Measurements from ENCODE around the gene CCDC124. TPM values are rescaled to one million over a fixed set of nuclear protein-coding genes. Genes with fewer than 3 reads are reported as not detected.
A peak's percentile ranks its signal among the peaks of the same experiment; 100 is the strongest.
"Not testable (repeated sequence)": the region's sequence is repeated elsewhere in the genome, so short reads cannot be mapped to it uniquely, and the experiment has no call there.

CCDC124 gene, protein sequence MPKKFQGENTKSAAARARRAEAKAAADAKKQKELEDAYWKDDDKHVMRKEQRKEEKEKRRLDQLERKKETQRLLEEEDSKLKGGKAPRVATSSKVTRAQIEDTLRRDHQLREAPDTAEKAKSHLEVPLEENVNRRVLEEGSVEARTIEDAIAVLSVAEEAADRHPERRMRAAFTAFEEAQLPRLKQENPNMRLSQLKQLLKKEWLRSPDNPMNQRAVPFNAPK
- 100 to 1,000 TPM; 228 to 261 (median 236) TPM for total RNA-seq

- peaks cover 13% of the 10 kb centered on the region for H3K4me1 Mint-ChIP-seq (ENCODE audit: low read depth)
- H3K9me3 Mint-ChIP-seq, result no peaks in the 10 kb centered on the region
- peaks cover 3% of the 10 kb centered on the region for H3K36me3 Mint-ChIP-seq (ENCODE audit: insufficient read depth)
- no peaks in the 10 kb centered on the region for H3K27me3 Mint-ChIP-seq (ENCODE audit: low read depth)
- peak within 1 kb of the TSS; percentile 89 for H3K4me3 Mint-ChIP-seq
- ATAC-seq (peak; percentile 97), DNase-seq (peak; percentile 90)
These were observed at the start of gene CCDC124 for GRCh38 chr19:17932485-17933338. TSS of gene CCDC124 (plus strand) at chr19:17933015. CDS start at chr19:17936421, 3,406 bp downstream.

DNA sequence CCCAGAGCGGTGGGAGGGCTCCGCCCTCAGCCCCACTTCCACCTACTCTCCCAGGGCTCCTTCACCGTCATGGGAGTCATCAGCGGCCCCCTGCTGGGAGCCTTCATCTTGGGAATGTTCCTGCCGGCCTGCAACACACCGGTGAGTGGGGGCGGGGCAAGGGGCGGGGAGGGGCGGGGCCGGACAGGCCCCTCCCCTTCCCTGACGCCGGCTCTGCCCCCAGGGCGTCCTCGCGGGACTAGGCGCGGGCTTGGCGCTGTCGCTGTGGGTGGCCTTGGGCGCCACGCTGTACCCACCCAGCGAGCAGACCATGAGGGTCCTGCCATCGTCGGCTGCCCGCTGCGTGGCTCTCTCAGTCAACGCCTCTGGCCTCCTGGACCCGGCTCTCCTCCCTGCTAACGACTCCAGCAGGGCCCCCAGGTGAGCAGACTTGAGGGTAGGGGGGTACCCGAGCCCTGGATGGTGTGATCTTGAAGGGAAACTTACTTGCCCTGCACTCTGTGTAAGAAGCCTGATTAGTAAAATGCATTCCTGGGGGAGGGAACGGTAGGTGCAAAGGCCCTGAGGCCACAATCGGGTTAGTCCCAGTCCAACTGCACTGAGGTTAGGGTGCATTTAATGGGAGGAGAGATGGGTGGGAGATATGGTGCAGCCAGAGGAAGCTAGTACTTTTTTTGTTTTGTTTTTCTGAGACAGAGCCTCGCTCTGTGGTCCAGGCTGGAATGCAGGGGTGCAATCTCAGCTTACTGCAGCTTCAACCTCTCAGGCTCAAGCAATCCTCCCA, 49.0 kb upstream of the CCDC124 start:
- ATAC-seq (no peak), DNase-seq (no peak)
- Mint-ChIP-seq H3K4me3 (no peak overlapping the region), H3K4me1 (ENCODE audit: low read depth) (no peaks in the 10 kb centered on the region), H3K27me3 (ENCODE audit: low read depth) (no peaks in the 10 kb centered on the region), H3K36me3 (ENCODE audit: insufficient read depth) (no peaks in the 10 kb centered on the region), H3K9me3 (no peaks in the 10 kb centered on the region)

- Mint-ChIP-seq H3K4me1 (ENCODE audit: low read depth) (no peaks in the 10 kb centered on the region), H3K4me3 (no peak overlapping the region), H3K27me3 (ENCODE audit: low read depth) (no peaks in the 10 kb centered on the region), H3K9me3 (no peaks in the 10 kb centered on the region), H3K36me3 (ENCODE audit: insufficient read depth) (no peaks in the 10 kb centered on the region)
- ATAC-seq, result no peak
- no peak for DNase-seq
These were observed 46.3 kb upstream of the CCDC124 start for GRCh38 chr19:17886515-17886914.

DNA sequence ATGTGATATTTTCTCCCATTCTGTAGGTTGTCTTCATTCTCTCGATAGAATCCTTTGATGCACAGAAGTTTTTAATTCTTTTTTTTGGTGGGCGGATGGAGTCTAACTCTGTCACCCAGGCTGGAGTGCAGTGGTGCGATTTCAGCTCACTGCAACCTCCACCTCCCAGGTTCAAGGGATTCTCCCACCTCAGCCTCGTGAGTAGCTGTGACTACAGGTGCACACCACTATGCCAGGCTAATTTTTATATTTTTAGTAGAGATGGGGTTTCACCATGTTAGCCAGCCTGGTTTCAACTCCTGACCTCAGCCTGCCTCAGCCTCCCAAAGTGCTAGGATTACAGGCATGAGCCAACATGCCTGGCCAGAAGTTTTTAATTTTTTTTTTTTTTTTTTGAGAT, 45.6 kb upstream of the CCDC124 start:
- H3K36me3 Mint-ChIP-seq (ENCODE audit: insufficient read depth); H3K27me3 Mint-ChIP-seq (ENCODE audit: low read depth); H3K9me3 Mint-ChIP-seq; H3K4me1 Mint-ChIP-seq (ENCODE audit: low read depth); H3K4me3 Mint-ChIP-seq; DNase-seq; ATAC-seq: not testable (repeated sequence)

- Mint-ChIP-seq H3K4me1 (ENCODE audit: low read depth) (no peaks in the 10 kb centered on the region), H3K27me3 (ENCODE audit: low read depth) (no peaks in the 10 kb centered on the region), H3K36me3 (ENCODE audit: insufficient read depth) (no peaks in the 10 kb centered on the region), H3K9me3 (no peaks in the 10 kb centered on the region), H3K4me3 (no peak overlapping the region)
- no peak for ATAC-seq
- no peak for DNase-seq
These were observed 44.6 kb upstream of the CCDC124 start for GRCh38 chr19:17888260-17888659.

DNA sequence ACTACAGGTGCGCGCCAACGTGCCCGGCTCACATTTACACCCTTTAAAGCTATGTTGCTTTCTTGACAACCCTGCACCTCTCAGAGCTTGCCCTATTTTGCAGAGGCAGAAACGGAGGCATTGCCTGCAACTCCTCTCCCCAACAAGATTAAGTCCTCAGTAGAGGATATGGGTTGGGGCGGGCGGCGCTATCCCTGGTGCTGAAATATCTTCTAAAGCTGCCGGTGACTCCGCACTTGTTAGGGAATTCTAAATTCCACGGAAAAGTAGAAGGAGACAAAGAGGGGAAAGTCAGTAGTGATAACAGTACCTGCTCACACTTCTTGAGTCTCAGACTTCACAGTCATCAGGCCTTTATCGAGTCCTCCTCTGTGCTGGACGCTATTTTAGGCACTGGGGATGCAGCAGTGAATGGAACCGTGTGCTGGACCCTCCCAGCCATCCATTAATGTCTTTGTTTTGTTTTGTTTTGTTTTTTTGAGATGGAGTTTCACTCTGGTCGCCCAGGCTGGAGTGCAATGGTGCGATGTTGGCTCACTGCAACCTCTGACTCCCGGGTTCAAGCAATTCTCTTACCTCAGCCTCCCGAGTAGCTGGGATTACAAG, 43.1 kb upstream of the CCDC124 start:
- no peak for ATAC-seq
- no peak for DNase-seq
- Mint-ChIP-seq H3K27me3 (ENCODE audit: low read depth) (no peaks in the 10 kb centered on the region), H3K36me3 (ENCODE audit: insufficient read depth) (no peaks in the 10 kb centered on the region), H3K4me3 (no peak overlapping the region), H3K9me3 (no peaks in the 10 kb centered on the region), H3K4me1 (ENCODE audit: low read depth) (no peaks in the 10 kb centered on the region)

- DNase-seq, result no peak
- H3K4me3 Mint-ChIP-seq, result no peak overlapping the region
- H3K36me3 Mint-ChIP-seq (ENCODE audit: insufficient read depth), result no peaks in the 10 kb centered on the region
These were observed 39.0 kb upstream of the CCDC124 start for GRCh38 chr19:17893766-17894165.

GRCh38 chr19:17902701-17903100, 30.1 kb upstream of the CCDC124 start:
- Mint-ChIP-seq H3K9me3 (no peaks in the 10 kb centered on the region), H3K36me3 (ENCODE audit: insufficient read depth) (no peaks in the 10 kb centered on the region), H3K4me1 (ENCODE audit: low read depth) (no peaks in the 10 kb centered on the region), H3K4me3 (no peak overlapping the region), H3K27me3 (ENCODE audit: low read depth) (peaks cover 13% of the 10 kb centered on the region)
- DNase-seq (no peak), ATAC-seq (no peak)

More at GRCh38 chr19:17893766-17894165, 39.0 kb upstream of the CCDC124 start:
- H3K4me1 Mint-ChIP-seq (ENCODE audit: low read depth), result no peaks in the 10 kb centered on the region
- no peaks in the 10 kb centered on the region for H3K27me3 Mint-ChIP-seq (ENCODE audit: low read depth)
- H3K9me3 Mint-ChIP-seq, result no peaks in the 10 kb centered on the region
- no peak for ATAC-seq

GRCh38 chr19:17908244-17908643, 24.6 kb upstream of the CCDC124 start:
- no peak for ATAC-seq
- H3K4me3 Mint-ChIP-seq, result no peak overlapping the region
- DNase-seq, result no peak
- peaks cover 3% of the 10 kb centered on the region for H3K9me3 Mint-ChIP-seq
- H3K4me1 Mint-ChIP-seq (ENCODE audit: low read depth), result no peaks in the 10 kb centered on the region
- H3K36me3 Mint-ChIP-seq (ENCODE audit: insufficient read depth), result no peaks in the 10 kb centered on the region
- H3K27me3 Mint-ChIP-seq (ENCODE audit: low read depth), result peaks cover 2% of the 10 kb centered on the region

DNA sequence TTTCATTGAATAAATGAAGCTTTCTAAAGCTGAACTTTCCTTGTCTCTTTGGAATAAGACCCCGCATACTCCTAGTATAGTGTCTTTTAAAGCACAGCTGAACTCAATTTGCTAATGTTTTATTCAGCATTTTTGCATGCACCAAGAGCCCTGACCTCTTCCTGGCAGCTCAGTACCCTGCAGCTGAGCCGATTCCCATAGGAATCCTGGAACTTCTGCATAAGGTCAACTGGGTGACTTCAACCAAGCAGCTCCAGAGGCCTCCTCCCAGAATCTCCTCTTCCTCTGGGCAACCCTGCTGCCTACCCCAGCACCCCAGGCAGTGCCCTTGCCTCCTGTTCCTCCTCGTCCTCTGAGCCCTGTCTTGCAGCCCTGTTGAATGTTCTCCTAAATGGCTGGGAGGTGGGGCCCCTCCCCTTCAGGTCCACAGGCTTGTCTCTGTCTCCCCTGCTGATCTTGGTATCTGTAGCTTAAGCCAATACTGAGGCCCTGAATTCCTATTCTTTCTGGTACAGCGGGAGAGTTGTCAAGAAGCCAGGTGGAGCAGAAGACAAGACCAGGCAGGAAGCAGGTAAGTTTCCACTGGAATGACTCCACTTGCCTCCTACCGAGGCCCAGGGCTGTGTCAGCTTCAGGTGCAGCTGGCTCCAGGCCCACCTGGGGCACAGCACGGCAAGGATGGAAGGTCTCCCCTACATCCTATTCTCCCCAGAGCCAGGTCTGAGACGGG, 23.6 kb upstream of the CCDC124 start:
- Mint-ChIP-seq H3K4me1 (ENCODE audit: low read depth) (no peaks in the 10 kb centered on the region), H3K36me3 (ENCODE audit: insufficient read depth) (no peaks in the 10 kb centered on the region), H3K4me3 (no peak overlapping the region), H3K27me3 (ENCODE audit: low read depth) (no peaks in the 10 kb centered on the region), H3K9me3 (peaks cover 3% of the 10 kb centered on the region)
- DNase-seq (no peak), ATAC-seq (no peak)

- ATAC-seq (no peak), DNase-seq (no peak)
- H3K36me3 Mint-ChIP-seq (ENCODE audit: insufficient read depth), result no peaks in the 10 kb centered on the region
- no peaks in the 10 kb centered on the region for H3K4me1 Mint-ChIP-seq (ENCODE audit: low read depth)
- peaks cover 3% of the 10 kb centered on the region for H3K9me3 Mint-ChIP-seq
- H3K27me3 Mint-ChIP-seq (ENCODE audit: low read depth), result no peaks in the 10 kb centered on the region
- no peak overlapping the region for H3K4me3 Mint-ChIP-seq
These were observed 21.9 kb upstream of the CCDC124 start for GRCh38 chr19:17910791-17911360.

- Mint-ChIP-seq H3K9me3 (no peaks in the 10 kb centered on the region), H3K4me3 (no peak overlapping the region), H3K36me3 (ENCODE audit: insufficient read depth) (no peaks in the 10 kb centered on the region), H3K4me1 (ENCODE audit: low read depth) (no peaks in the 10 kb centered on the region), H3K27me3 (ENCODE audit: low read depth) (peaks cover 5% of the 10 kb centered on the region)
- DNase-seq, result no peak
- no peak for ATAC-seq
These were observed 16.7 kb upstream of the CCDC124 start for GRCh38 chr19:17915940-17916593.

DNA sequence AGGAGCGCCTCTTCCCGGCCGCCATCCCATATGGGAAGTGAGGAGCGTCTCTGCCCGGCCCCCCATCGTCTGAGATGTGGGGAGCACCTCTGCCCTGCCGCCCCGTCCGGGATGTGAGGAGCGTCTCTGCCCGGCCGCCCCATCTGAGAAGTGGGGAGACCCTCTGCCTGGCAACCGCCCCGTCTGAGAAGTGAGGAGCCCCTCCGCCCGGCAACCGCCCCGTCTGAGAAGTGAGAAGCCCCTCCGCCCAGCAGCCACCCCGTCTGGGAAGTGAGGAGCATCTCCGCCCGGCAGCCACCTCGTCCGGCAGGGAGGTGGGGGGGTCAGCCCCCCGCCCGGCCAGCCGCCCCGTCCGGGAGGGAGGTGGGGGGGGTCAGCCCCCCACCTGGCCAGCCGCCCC, 14.7 kb upstream of the CCDC124 start:
- H3K27me3 Mint-ChIP-seq (ENCODE audit: low read depth); H3K36me3 Mint-ChIP-seq (ENCODE audit: insufficient read depth); H3K4me3 Mint-ChIP-seq; DNase-seq; H3K4me1 Mint-ChIP-seq (ENCODE audit: low read depth); H3K9me3 Mint-ChIP-seq; ATAC-seq: not testable (repeated sequence)

Measured in activated T-cell treated with anti-CD3 and anti-CD28 coated beads, Interleukin-2, amount 50 U/mL, for 4 hours (primary cell).